Mesenchymal stem cell (in vitro differentiated cells and primary cell): Measurements from ENCODE around the gene ACOD1.

Experiments used
- DNase-seq: peaks from one replicate; pipeline ENCODE4 v3.0.0-alpha.2; 2013
- H2AFZ ChIP-seq: one replicate; pipeline ENCODE4 v1.6.1; 2013; ENCODE audit warnings: low read depth, mild to moderate bottlenecking, control low read depth, inconsistent platforms, low read length, moderate library complexity
- H2AK5ac ChIP-seq: 2 replicates; pipeline ENCODE4 v1.6.1; 2013; ENCODE audit warnings: low read length, moderate library complexity, mild to moderate bottlenecking, inconsistent platforms; ENCODE audit not compliant: severe bottlenecking
- H2BK120ac ChIP-seq: one replicate; pipeline ENCODE4 v1.6.1; 2013; ENCODE audit warnings: low read depth, mild to moderate bottlenecking, inconsistent platforms, low read length, moderate library complexity
- H2BK12ac ChIP-seq, 2 experiments: one replicate each; pipeline ENCODE4 v1.6.1; 2013; ENCODE audit warnings: inconsistent platforms in 2 of 2, low read length in 2 of 2, mild to moderate bottlenecking in 2 of 2, moderate library complexity in 2 of 2, control low read depth in 1 of 2
- H2BK15ac ChIP-seq: one replicate; pipeline ENCODE4 v1.6.1; 2013; ENCODE audit warnings: mild to moderate bottlenecking, low read depth, inconsistent platforms; ENCODE audit not compliant: poor library complexity, severe bottlenecking
- H2BK5ac ChIP-seq: 2 replicates; pipeline ENCODE4 v1.6.1; 2013; ENCODE audit warnings: low read depth, mild to moderate bottlenecking, low read length, control low read depth, inconsistent platforms; ENCODE audit not compliant: poor library complexity, severe bottlenecking
- H3K14ac ChIP-seq, 2 experiments: one replicate each; pipeline ENCODE4 v1.6.1; 2013; ENCODE audit warnings: inconsistent platforms in 2 of 2, low read length in 2 of 2, control low read depth in 1 of 2, mild to moderate bottlenecking in 1 of 2, moderate library complexity in 1 of 2
- H3K18ac ChIP-seq, 2 experiments: one replicate each; pipeline ENCODE4 v1.6.1; 2013; ENCODE audit warnings: inconsistent platforms in 2 of 2, low read length in 2 of 2, control low read depth in 1 of 2, low read depth in 1 of 2, mild to moderate bottlenecking in 1 of 2
- H3K23ac ChIP-seq, 2 experiments: one replicate each; pipeline ENCODE4 v1.6.1; 2013; ENCODE audit warnings: inconsistent platforms in 2 of 2, low read length in 2 of 2, mild to moderate bottlenecking in 2 of 2, moderate library complexity in 2 of 2, control low read depth in 1 of 2
- H3K27ac ChIP-seq: 2 replicates; pipeline ENCODE4 v1.5.1; 2013; ENCODE audit warnings: mild to moderate bottlenecking, moderate library complexity, low read length, control low read depth, inconsistent platforms; ENCODE audit not compliant: poor library complexity, severe bottlenecking
- H3K27me3 ChIP-seq, 2 experiments: 2 replicates each; pipeline versions ENCODE4 v1.6.1 to v1.7.0; 2013; ENCODE audit warnings: low read length in 2 of 2, mild to moderate bottlenecking in 2 of 2, moderate library complexity in 2 of 2, control low read depth in 1 of 2, inconsistent platforms in 1 of 2; ENCODE audit not compliant: control insufficient read depth in 1 of 2, insufficient read depth in 1 of 2
- H3K36me3 ChIP-seq, 2 experiments: 2 replicates each; pipeline versions ENCODE4 v1.6.1 to v1.7.0; 2013; ENCODE audit warnings: low read length in 2 of 2, control low read depth in 1 of 2, inconsistent platforms in 1 of 2, low read depth in 1 of 2, mild to moderate bottlenecking in 1 of 2; ENCODE audit not compliant: insufficient read depth in 2 of 2, control insufficient read depth in 1 of 2
- H3K4ac ChIP-seq, 2 experiments: one replicate each; pipeline ENCODE4 v1.6.1; 2013; ENCODE audit warnings: inconsistent platforms in 2 of 2, low read length in 2 of 2, mild to moderate bottlenecking in 2 of 2, moderate library complexity in 2 of 2, control low read depth in 1 of 2, low read depth in 1 of 2
- H3K4me1 ChIP-seq: 2 replicates; pipeline ENCODE4 v1.6.1; 2013; ENCODE audit warnings: low read depth, low read length, control low read depth; ENCODE audit not compliant: control insufficient read depth, insufficient read depth
- H3K4me2 ChIP-seq: 2 replicates; pipeline ENCODE4 v1.6.1; 2013; ENCODE audit warnings: low read length, mild to moderate bottlenecking, inconsistent platforms; ENCODE audit not compliant: poor library complexity, severe bottlenecking
- H3K4me3 ChIP-seq, 2 experiments: 2 replicates each; pipeline versions ENCODE4 v1.5.1 to v1.7.0; 2013; ENCODE audit warnings: low read length in 2 of 2, mild to moderate bottlenecking in 2 of 2, control low read depth in 1 of 2, low read depth in 1 of 2; ENCODE audit not compliant: insufficient read depth in 1 of 2
- H3K79me1 ChIP-seq: replicated peaks from 2 replicates; pipeline ENCODE4 v1.6.1; 2013; ENCODE audit warnings: mild to moderate bottlenecking, control low read depth, low read length, inconsistent platforms; ENCODE audit not compliant: poor library complexity, severe bottlenecking
- H3K9ac ChIP-seq: 2 replicates; pipeline ENCODE4 v1.7.0; 2013; ENCODE audit warnings: mild to moderate bottlenecking, low read length, moderate library complexity
- H3K9me3 ChIP-seq: 2 replicates; pipeline ENCODE4 v1.7.0; 2013; ENCODE audit warnings: mild to moderate bottlenecking, low read length; ENCODE audit not compliant: control insufficient read depth
- H4K8ac ChIP-seq: one replicate; pipeline ENCODE4 v1.6.1; 2013; ENCODE audit warnings: inconsistent platforms, mild to moderate bottlenecking, low read length, moderate library complexity
- H4K91ac ChIP-seq: one replicate; pipeline ENCODE4 v1.6.1; 2013; ENCODE audit warnings: mild to moderate bottlenecking, low read length, inconsistent platforms
- WGBS: methylation state at CpG from one replicate; pipeline ENCODE4 v1.1.7; 2013; ENCODE audit warnings: mixed read lengths; 5-methylcytosine and 5-hydroxymethylcytosine counted together

ACOD1 gene

DNA sequence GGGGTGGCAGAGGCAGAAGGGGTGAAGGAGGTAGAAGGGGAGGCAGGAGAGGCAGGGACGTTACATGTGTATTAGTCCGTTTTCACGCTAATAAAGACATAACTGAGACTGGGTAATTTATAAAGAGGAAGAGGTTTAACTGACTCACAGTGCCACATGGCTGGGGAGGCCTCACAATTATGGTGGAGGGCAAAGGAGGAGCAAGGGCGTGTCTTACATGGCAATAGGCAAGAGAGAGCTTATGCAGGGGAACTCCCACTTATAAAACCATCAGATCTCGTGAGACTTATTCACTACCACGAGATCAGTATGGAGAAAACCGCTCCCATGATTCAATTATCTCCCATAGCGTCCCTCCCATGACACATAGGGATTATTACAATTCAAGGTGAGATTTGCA, 19.0 kb upstream of the ACOD1 start:
- H2BK15ac ChIP-seq: no peak overlapping the region
- 87% methylated on average over 8 of the region's 8 CpGs for WGBS
- H3K79me1 ChIP-seq: no peaks in the 10 kb centered on the region
- H4K91ac ChIP-seq: no peak overlapping the region
- peaks cover 20% of the 10 kb centered on the region for H3K9me3 ChIP-seq
- H3K9ac ChIP-seq: no peak overlapping the region
- H2AFZ ChIP-seq: no peak overlapping the region
- no peak overlapping the region for H2BK5ac ChIP-seq
- no peak overlapping the region for H3K18ac ChIP-seq
- no peak overlapping the region for H3K4me3 ChIP-seq
- H3K14ac ChIP-seq: no peak overlapping the region
- no peak overlapping the region for H2BK12ac ChIP-seq
- no peaks in the 10 kb centered on the region for H3K4me1 ChIP-seq
- no peak overlapping the region for H2BK120ac ChIP-seq
- H2AK5ac ChIP-seq: no peak overlapping the region
- H3K27ac ChIP-seq: no peak overlapping the region
- H3K27me3 ChIP-seq: no peaks in the 10 kb centered on the region
- no peak overlapping the region for H3K4ac ChIP-seq
- no peak overlapping the region for H3K4me2 ChIP-seq
- no peak for DNase-seq
- no peak overlapping the region for H4K8ac ChIP-seq
- H3K23ac ChIP-seq: no peak overlapping the region
- no peaks in the 10 kb centered on the region for H3K36me3 ChIP-seq

DNA sequence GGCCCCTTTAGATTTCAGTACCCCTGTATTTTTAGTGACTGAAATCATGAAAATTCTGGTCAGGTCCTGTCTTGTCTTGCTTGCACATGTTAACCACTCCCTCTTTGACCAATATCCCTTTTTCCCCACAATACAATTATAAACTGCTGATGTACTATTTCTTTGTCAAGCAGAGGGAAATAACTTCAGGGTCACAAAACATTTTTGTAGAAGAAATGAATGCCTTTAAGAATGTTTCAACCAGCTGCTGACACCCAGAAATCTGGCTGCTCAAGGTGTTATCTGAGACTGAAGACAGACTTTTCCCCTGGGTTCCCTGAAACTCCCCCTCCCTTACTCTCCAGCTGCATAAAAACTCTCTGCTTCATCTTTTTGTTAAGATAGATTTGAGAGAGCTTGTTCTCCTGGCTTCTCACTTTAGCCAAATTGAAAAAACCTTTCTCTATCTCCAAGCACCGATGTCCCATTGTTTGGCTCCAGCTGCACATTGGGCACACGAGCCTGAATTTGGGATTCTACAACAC, 18.4 kb upstream of the ACOD1 start:
- Histone ChIP-seq H2AFZ (no peak overlapping the region), H4K91ac (no peak overlapping the region), H2BK120ac (no peak overlapping the region), H3K27me3 (no peaks in the 10 kb centered on the region), H3K9ac (no peak overlapping the region), H2AK5ac (no peak overlapping the region), H3K14ac (no peak overlapping the region), H3K9me3 (peaks cover 20% of the 10 kb centered on the region), H3K18ac (no peak overlapping the region), H3K4me1 (no peaks in the 10 kb centered on the region), H3K36me3 (no peaks in the 10 kb centered on the region), H3K4me3 (no peak overlapping the region), H2BK12ac (no peak overlapping the region), H4K8ac (no peak overlapping the region), H2BK5ac (no peak overlapping the region), H3K27ac (no peak overlapping the region), H3K4ac (no peak overlapping the region), H3K4me2 (no peak overlapping the region), H2BK15ac (no peak overlapping the region), H3K23ac (no peak overlapping the region), H3K79me1 (no peaks in the 10 kb centered on the region)
- 100% methylated on average over 2 of the region's 2 CpGs for WGBS
- no peak for DNase-seq

DNA sequence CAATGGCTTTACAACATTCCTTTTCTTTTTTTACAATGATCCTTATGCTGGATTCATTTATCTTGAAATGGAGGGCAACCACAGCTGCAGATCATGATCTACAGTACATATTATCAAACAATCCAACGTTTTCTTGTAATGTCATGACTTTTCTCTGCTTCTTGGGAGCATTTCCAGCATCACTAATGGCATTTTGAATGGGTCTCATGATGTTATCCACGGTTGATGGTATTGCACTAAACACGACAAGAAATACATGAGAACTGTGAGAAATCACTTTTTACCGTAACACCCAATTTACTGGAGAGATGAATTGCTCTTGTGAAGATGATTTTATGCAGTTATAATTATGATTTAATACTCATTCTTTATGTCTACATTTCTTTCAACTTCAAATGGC, 16.2 kb upstream of the ACOD1 start:
- H3K23ac ChIP-seq: no peak overlapping the region
- H3K27me3 ChIP-seq: no peaks in the 10 kb centered on the region
- H3K18ac ChIP-seq: no peak overlapping the region
- no peaks in the 10 kb centered on the region for H3K4me1 ChIP-seq
- no peaks in the 10 kb centered on the region for H3K36me3 ChIP-seq
- no peak overlapping the region for H3K4me3 ChIP-seq
- WGBS: 63% methylated on average over 2 of the region's 4 CpGs
- no peaks in the 10 kb centered on the region for H3K79me1 ChIP-seq
- H4K8ac ChIP-seq: no peak overlapping the region
- H3K14ac ChIP-seq: no peak overlapping the region
- no peak overlapping the region for H3K4ac ChIP-seq
- H2BK120ac ChIP-seq: no peak overlapping the region
- H2BK12ac ChIP-seq: no peak overlapping the region
- DNase-seq: no peak
- H3K9ac ChIP-seq: no peak overlapping the region
- no peak overlapping the region for H2AK5ac ChIP-seq
- H2AFZ ChIP-seq: no peak overlapping the region
- peaks cover 25% of the 10 kb centered on the region for H3K9me3 ChIP-seq
- H3K4me2 ChIP-seq: no peak overlapping the region
- H2BK15ac ChIP-seq: no peak overlapping the region
- no peak overlapping the region for H4K91ac ChIP-seq
- H3K27ac ChIP-seq: no peak overlapping the region
- H2BK5ac ChIP-seq: no peak overlapping the region

DNA sequence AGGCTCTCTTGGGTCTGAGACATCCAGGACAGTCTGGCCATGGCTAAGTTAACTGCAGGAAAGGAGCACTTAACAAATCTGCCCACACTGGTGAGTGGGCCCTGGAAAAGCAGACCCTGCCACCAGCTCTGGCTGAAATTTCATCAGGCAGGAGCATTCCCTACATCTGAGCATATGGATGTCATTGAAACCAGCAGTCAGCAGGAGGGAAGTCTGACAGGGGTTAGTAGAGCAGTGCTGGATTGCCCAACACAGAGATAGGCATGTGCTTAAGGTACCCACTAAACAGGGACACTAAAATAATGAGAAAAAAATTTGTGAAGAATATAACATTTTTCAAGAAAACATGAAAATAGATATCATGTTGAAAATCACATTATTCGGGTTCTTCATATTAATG, 13.6 kb upstream of the ACOD1 start:
- no peak overlapping the region for H4K8ac ChIP-seq
- no peaks in the 10 kb centered on the region for H3K27me3 ChIP-seq
- no peak overlapping the region for H2BK15ac ChIP-seq
- H3K36me3 ChIP-seq: no peaks in the 10 kb centered on the region
- no peak overlapping the region for H3K4me3 ChIP-seq
- no peak overlapping the region for H2AFZ ChIP-seq
- H3K27ac ChIP-seq: no peak overlapping the region
- H3K14ac ChIP-seq: no peak overlapping the region
- H2BK12ac ChIP-seq: no peak overlapping the region
- H3K4ac ChIP-seq: no peak overlapping the region
- peaks cover 2% of the 10 kb centered on the region for H3K4me1 ChIP-seq
- no peak overlapping the region for H3K4me2 ChIP-seq
- no CpG with 5 or more reads among the region's 1 CpG for WGBS
- H3K18ac ChIP-seq: no peak overlapping the region
- H3K9me3 ChIP-seq: peaks cover 25% of the 10 kb centered on the region
- DNase-seq: no peak
- H2AK5ac ChIP-seq: no peak overlapping the region
- no peaks in the 10 kb centered on the region for H3K79me1 ChIP-seq
- no peak overlapping the region for H2BK5ac ChIP-seq
- H3K23ac ChIP-seq: no peak overlapping the region
- H2BK120ac ChIP-seq: no peak overlapping the region
- no peak overlapping the region for H3K9ac ChIP-seq
- H4K91ac ChIP-seq: no peak overlapping the region
